HL-60 (cell line): ENCODE measurements around the gene SURF2.

Experiments
- DNase-seq, 2 experiments: peaks; one replicate each; pipeline ENCODE4 v3.0.0-alpha.2; 2010 to 2020; ENCODE audit warnings: low read depth in 1 of 2, low spot score in 1 of 2
- H3K27ac ChIP-seq: fragments of 250-450 bp; sonication (Bioruptor Pico); replicated peaks from 2 replicates; pipeline ENCODE4 v1.5.1; 2020; ENCODE audit warnings: mild to moderate bottlenecking, moderate library complexity
- H3K27me3 ChIP-seq: fragments of 250-450 bp; sonication (Bioruptor Pico); 2 replicates; pipeline ENCODE4 v1.5.1; 2021; ENCODE audit warnings: mild to moderate bottlenecking, moderate library complexity; ENCODE audit not compliant: insufficient read depth, poor library complexity, severe bottlenecking
- H3K4me3 ChIP-seq: replicated peaks from 2 replicates; pipeline ENCODE4 v1.5.1; 2011; ENCODE audit warnings: mild to moderate bottlenecking, control low read depth, low read length; ENCODE audit not compliant: insufficient read depth
- CTCF ChIP-seq: IDR thresholded peaks from one replicate; pipeline ENCODE4 v1.5.1; 2011; ENCODE audit warnings: low read length, control low read depth, inconsistent platforms; ENCODE audit not compliant: insufficient read depth
- GABPA ChIP-seq: IDR thresholded peaks from 2 replicates; pipeline ENCODE4 v1.6.1; 2012; ENCODE audit warnings: low read depth
- POLR2AphosphoS5 ChIP-seq: IDR thresholded peaks from 2 replicates; pipeline ENCODE4 v1.6.1; 2012; ENCODE audit warnings: low read depth
- REST ChIP-seq: IDR thresholded peaks from 2 replicates; pipeline ENCODE4 v1.6.1; 2012; ENCODE audit warnings: low read depth; ENCODE audit not compliant: insufficient replicate concordance
- SPI1 ChIP-seq: IDR thresholded peaks from 2 replicates; pipeline ENCODE4 v1.6.1; 2012; ENCODE audit warnings: low read depth, mild to moderate bottlenecking, borderline replicate concordance

The SURF2 gene

GRCh38 chr9:133396952-133397351 lies 40.6 kb downstream of the SURF2 start:
- Histone ChIP-seq H3K4me3 (no peak overlapping the region), H3K27me3 (no peaks in the 10 kb centered on the region), H3K27ac (no peak overlapping the region)
- TF ChIP-seq GABPA (no peak), CTCF (no peak), SPI1 (no peak), REST (no peak), POLR2AphosphoS5 (no peak)
- no peak for DNase-seq

- H3K27me3 ChIP-seq, result no peaks in the 10 kb centered on the region
- H3K27ac ChIP-seq, result no peak overlapping the region
- DNase-seq, result no peak
- no peak overlapping the region for H3K4me3 ChIP-seq
- TF ChIP-seq SPI1 (no peak), CTCF (no peak), GABPA (no peak), REST (no peak), POLR2AphosphoS5 (no peak)
Measured at GRCh38 chr9:133397370-133397769, 41.0 kb downstream of the SURF2 start.

GRCh38 chr9:133397895-133398294 lies 41.5 kb downstream of the SURF2 start:
- DNase-seq, result no peak
- TF ChIP-seq SPI1 (no peak), GABPA (no peak), CTCF (no peak), POLR2AphosphoS5 (no peak), REST (no peak)
- Histone ChIP-seq H3K4me3 (no peak overlapping the region), H3K27ac (no peak overlapping the region), H3K27me3 (no peaks in the 10 kb centered on the region)
